Panc1 (cell line): Measurements from ENCODE around the gene SRMS. TPM values are rescaled to one million over a fixed set of nuclear protein-coding genes. Genes with fewer than 3 reads are reported as not detected.

Experiments used
- ATAC-seq: fragments of 200-7000 bp; cut with Tn5 transposase; 2 replicates; pipeline ENCODE4 v1.9.1; 2020; ENCODE audit warnings: mild to moderate bottlenecking, moderate library complexity
- BruUV-seq: library from RNA; stranded (reverse); fragments of 400-500 nt; replicated peaks from 2 replicates; lab custom pipeline; 2021; lab: Mats Ljungman, UMichigan
- CTCF ChIA-PET: fragments of 300-600 bp; sonication (Branson Sonifier 250); formaldehyde crosslinking; loops from one replicate; lab custom pipeline; 2022; ENCODE audit warnings: antibody characterized with exemption; lab: Charles Lee
- POLR2A ChIA-PET: fragments of 300-600 bp; sonication (Branson Sonifier 250); formaldehyde crosslinking; loops from one replicate; lab custom pipeline; 2022; ENCODE audit warnings: antibody characterized with exemption; lab: Charles Lee
- DNase-seq: peaks from one replicate; pipeline ENCODE4 v3.0.0-alpha.2; 2010; ENCODE audit warnings: low read depth, low spot score
- H3K27ac ChIP-seq: 2 replicates; pipeline ENCODE4 v1.5.1; 2011; ENCODE audit warnings: mild to moderate bottlenecking, low read length, inconsistent platforms
- H3K27me3 ChIP-seq: fragments of 200-500 bp; sonication (Bioruptor generic); 2 replicates; pipeline ENCODE4 v1.6.0; 2014; ENCODE audit warnings: low read length, inconsistent platforms; ENCODE audit not compliant: control insufficient read depth, insufficient read depth
- H3K36me3 ChIP-seq: fragments of 200-500 bp; sonication (Bioruptor generic); 2 replicates; pipeline ENCODE4 v1.5.1; 2014; ENCODE audit warnings: inconsistent platforms, mild to moderate bottlenecking, low read length, moderate library complexity; ENCODE audit not compliant: control insufficient read depth, insufficient read depth
- H3K4me1 ChIP-seq: 2 replicates; pipeline ENCODE4 v1.5.1; 2011; ENCODE audit warnings: inconsistent platforms, mild to moderate bottlenecking, low read length, moderate library complexity; ENCODE audit not compliant: control insufficient read depth, insufficient read depth
- H3K4me3 ChIP-seq, 2 experiments: 2 replicates each; pipeline ENCODE4 v1.5.1; 2011 to 2012; ENCODE audit warnings: low read depth in 2 of 2, low read length in 2 of 2, mild to moderate bottlenecking in 2 of 2, inconsistent platforms in 1 of 2, moderate library complexity in 1 of 2
- H3K9me3 ChIP-seq: fragments of 200-500 bp; sonication (Bioruptor generic); 2 replicates; pipeline ENCODE4 v1.5.1; 2014; ENCODE audit warnings: low read depth, mild to moderate bottlenecking, inconsistent platforms, low read length, moderate library complexity; ENCODE audit not compliant: control insufficient read depth, insufficient read depth
- POLR2AphosphoS5 ChIP-seq: IDR thresholded peaks from 2 replicates; pipeline ENCODE4 v1.6.1; 2012; ENCODE audit warnings: mild to moderate bottlenecking, low read depth, low read length, moderate library complexity
- SIN3A ChIP-seq: IDR thresholded peaks from 2 replicates; pipeline ENCODE4 v1.6.1; 2012; ENCODE audit warnings: low read depth, mild to moderate bottlenecking, low read length, moderate library complexity, borderline replicate concordance; ENCODE audit not compliant: insufficient read depth
- TCF7L2 ChIP-seq: IDR thresholded peaks from 2 replicates; pipeline ENCODE4 v1.6.1; 2011; ENCODE audit warnings: mild to moderate bottlenecking, low read depth, low read length, inconsistent platforms
- in situ Hi-C: cut with HindIII; loops from 2 replicates; pipeline ENCODE4 v1.10.0; 2016; ENCODE audit warnings: low sequenced_read_pairs, low pct_unique_long_range_greater_than_20kb
- intact Hi-C: fragments of 100-400 bp; cut with micrococcal nuclease; formaldehyde crosslinking; loops from one replicate; pipeline ENCODE4 v1.10.0; 2022; ENCODE audit not compliant: unreplicated experiment
- total RNA-seq: library from RNA; stranded (reverse); gene quantifications from one replicate; pipeline ENCODE4 v1.2.1, GENCODE V29; 2021; ENCODE audit not compliant: unreplicated experiment
- TF ChIP-seq, protein P1 (sequence below): fragments of 450-650 bp; IDR thresholded peaks from 2 replicates; pipeline ENCODE4 v1.5.1; 2017; ENCODE audit warnings: mild to moderate bottlenecking
- TF ChIP-seq, protein P2 (sequence below), 2 experiments: IDR thresholded peaks; 2 replicates each; pipeline ENCODE4 v1.6.1; 2011 to 2012; ENCODE audit warnings: low read depth in 2 of 2, control low read depth in 1 of 2, low read length in 1 of 2, mild to moderate bottlenecking in 1 of 2, moderate library complexity in 1 of 2; ENCODE audit not compliant: insufficient read depth in 1 of 2

Gene SRMS
- total RNA-seq, 1 experiment from 2014 or later, result not detected

DNA sequence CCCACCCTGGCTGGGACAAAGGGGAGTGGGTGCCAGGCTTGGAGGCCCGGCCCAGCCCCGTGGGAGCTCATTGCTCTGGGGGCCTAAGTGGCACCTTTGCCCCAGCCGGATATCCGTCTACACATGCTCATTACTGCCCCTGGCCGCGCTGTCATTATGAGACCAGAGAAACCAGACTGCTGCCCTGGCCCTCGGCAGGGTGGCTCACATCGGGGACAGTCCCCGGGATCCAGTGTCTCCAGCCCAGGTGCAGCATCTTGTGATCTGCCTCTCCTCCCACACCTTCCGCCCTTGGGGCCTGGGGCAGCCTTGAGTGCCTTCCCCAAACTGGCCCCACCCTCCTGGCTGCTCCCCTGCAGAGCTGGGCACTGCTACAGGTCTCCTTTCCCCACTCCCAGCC lies 4.9 kb downstream of the SRMS start:
- no peaks in the 10 kb centered on the region for H3K36me3 ChIP-seq
- H3K4me1 ChIP-seq, result peaks cover 4% of the 10 kb centered on the region; the same call in 1 of the 2 replicates
- no TSS peak for BruUV-seq
- H3K9me3 ChIP-seq, result no peaks in the 10 kb centered on the region
- in situ Hi-C loops (no loop called here), intact Hi-C loops (no loop called here)
- CTCF ChIA-PET, result no interaction called here
- H3K4me3 ChIP-seq, result no peak overlapping the region
- ATAC-seq (no peak), DNase-seq (no peak)
- no peaks in the 10 kb centered on the region for H3K27me3 ChIP-seq
- no peak for TF ChIP-seq TCF7L2
- no peak for TF ChIP-seq POLR2AphosphoS5
- TF ChIP-seq, protein P1, sequence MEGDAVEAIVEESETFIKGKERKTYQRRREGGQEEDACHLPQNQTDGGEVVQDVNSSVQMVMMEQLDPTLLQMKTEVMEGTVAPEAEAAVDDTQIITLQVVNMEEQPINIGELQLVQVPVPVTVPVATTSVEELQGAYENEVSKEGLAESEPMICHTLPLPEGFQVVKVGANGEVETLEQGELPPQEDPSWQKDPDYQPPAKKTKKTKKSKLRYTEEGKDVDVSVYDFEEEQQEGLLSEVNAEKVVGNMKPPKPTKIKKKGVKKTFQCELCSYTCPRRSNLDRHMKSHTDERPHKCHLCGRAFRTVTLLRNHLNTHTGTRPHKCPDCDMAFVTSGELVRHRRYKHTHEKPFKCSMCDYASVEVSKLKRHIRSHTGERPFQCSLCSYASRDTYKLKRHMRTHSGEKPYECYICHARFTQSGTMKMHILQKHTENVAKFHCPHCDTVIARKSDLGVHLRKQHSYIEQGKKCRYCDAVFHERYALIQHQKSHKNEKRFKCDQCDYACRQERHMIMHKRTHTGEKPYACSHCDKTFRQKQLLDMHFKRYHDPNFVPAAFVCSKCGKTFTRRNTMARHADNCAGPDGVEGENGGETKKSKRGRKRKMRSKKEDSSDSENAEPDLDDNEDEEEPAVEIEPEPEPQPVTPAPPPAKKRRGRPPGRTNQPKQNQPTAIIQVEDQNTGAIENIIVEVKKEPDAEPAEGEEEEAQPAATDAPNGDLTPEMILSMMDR, result no peak
- TF ChIP-seq, protein P2, sequence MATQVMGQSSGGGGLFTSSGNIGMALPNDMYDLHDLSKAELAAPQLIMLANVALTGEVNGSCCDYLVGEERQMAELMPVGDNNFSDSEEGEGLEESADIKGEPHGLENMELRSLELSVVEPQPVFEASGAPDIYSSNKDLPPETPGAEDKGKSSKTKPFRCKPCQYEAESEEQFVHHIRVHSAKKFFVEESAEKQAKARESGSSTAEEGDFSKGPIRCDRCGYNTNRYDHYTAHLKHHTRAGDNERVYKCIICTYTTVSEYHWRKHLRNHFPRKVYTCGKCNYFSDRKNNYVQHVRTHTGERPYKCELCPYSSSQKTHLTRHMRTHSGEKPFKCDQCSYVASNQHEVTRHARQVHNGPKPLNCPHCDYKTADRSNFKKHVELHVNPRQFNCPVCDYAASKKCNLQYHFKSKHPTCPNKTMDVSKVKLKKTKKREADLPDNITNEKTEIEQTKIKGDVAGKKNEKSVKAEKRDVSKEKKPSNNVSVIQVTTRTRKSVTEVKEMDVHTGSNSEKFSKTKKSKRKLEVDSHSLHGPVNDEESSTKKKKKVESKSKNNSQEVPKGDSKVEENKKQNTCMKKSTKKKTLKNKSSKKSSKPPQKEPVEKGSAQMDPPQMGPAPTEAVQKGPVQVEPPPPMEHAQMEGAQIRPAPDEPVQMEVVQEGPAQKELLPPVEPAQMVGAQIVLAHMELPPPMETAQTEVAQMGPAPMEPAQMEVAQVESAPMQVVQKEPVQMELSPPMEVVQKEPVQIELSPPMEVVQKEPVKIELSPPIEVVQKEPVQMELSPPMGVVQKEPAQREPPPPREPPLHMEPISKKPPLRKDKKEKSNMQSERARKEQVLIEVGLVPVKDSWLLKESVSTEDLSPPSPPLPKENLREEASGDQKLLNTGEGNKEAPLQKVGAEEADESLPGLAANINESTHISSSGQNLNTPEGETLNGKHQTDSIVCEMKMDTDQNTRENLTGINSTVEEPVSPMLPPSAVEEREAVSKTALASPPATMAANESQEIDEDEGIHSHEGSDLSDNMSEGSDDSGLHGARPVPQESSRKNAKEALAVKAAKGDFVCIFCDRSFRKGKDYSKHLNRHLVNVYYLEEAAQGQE (IDR thresholded peaks at IDR 0.05; ENCODE audit: insufficient read depth in 1 of 2, low read depth in 2 of 2, low read length in 1 of 2), result no peak
- no peak for TF ChIP-seq SIN3A
- no peak overlapping the region for H3K27ac ChIP-seq
- POLR2A ChIA-PET, result interaction anchor here (0.6 kb wide), 1 partner anchor 41 kb away, joined by 4 read pairs; no protein-coding TSS in a partner anchor

DNA sequence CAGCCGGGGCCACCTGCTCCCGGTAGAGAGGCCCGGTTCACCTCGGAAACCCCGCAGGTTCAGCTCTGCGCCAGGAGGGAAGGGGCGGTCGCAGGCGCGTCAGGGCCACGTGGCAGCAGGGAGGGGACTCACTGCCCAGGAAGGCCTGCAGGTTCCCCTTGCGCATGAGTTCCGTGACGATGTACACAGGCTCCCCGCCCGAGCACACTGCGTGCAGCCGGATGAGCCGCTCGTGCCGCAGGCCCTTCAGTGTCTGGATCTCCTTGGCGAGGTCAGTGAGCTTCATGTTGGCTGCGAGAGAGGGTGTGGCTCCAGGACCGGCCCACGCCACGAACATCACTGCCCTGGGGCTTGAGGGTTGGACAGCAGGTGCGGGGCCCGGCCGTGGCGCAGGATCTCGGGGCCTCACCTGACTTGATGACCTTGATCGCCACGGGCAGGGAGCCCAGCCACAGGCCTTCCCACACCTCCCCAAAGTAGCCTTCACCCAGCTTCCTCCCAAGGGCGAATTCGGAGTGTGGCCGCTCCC lies 5.5 kb downstream of the SRMS start:
- intact Hi-C loops (no loop called here), in situ Hi-C loops (no loop called here)
- no peaks in the 10 kb centered on the region for H3K27me3 ChIP-seq
- no peak for TF ChIP-seq SIN3A
- TF ChIP-seq, protein P1, result no peak
- TF ChIP-seq POLR2AphosphoS5, result no peak
- no peak for TF ChIP-seq TCF7L2
- TF ChIP-seq, protein P2 (IDR thresholded peaks at IDR 0.05; ENCODE audit: insufficient read depth in 1 of 2, low read depth in 2 of 2, low read length in 1 of 2), result no peak
- no peak overlapping the region for H3K27ac ChIP-seq
- no peaks in the 10 kb centered on the region for H3K36me3 ChIP-seq
- H3K4me1 ChIP-seq, result peaks cover 8% of the 10 kb centered on the region
- no peak overlapping the region for H3K4me3 ChIP-seq
- ChIA-PET POLR2A (interaction anchor here (0.6 kb wide), 1 partner anchor 42 kb away, joined by 4 read pairs; no protein-coding TSS in a partner anchor), CTCF (interaction anchor here (0.6 kb wide), 1 partner anchor 90 kb away, joined by 4 read pairs; no protein-coding TSS in a partner anchor)
- no peak for DNase-seq
- no TSS peak for BruUV-seq
- no peak for ATAC-seq
- H3K9me3 ChIP-seq, result no peaks in the 10 kb centered on the region
